ENCODE data around the gene NRXN3.

DNA sequence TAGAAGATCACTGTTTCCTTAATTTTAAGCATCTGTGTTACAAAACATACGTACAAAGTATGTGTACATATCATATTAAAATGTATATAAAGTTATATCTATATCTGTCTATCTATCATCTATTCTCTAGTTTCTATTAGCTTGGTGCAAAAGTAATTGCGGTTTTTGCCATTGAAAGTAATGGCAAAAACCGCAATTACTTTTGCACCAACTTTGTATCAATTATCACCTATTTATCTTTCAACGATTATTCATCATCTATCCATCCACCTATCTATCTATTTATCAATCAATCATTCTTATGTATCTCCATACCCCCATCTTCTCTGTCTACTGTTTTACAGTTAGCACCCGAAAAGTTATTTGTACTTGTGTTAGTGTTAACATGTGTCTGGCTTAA, 447.6 kb downstream of the NRXN3 start:
- TF ChIP-seq, protein P1, sequence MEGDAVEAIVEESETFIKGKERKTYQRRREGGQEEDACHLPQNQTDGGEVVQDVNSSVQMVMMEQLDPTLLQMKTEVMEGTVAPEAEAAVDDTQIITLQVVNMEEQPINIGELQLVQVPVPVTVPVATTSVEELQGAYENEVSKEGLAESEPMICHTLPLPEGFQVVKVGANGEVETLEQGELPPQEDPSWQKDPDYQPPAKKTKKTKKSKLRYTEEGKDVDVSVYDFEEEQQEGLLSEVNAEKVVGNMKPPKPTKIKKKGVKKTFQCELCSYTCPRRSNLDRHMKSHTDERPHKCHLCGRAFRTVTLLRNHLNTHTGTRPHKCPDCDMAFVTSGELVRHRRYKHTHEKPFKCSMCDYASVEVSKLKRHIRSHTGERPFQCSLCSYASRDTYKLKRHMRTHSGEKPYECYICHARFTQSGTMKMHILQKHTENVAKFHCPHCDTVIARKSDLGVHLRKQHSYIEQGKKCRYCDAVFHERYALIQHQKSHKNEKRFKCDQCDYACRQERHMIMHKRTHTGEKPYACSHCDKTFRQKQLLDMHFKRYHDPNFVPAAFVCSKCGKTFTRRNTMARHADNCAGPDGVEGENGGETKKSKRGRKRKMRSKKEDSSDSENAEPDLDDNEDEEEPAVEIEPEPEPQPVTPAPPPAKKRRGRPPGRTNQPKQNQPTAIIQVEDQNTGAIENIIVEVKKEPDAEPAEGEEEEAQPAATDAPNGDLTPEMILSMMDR (IDR thresholded peaks at IDR 0.05; ENCODE audit: insufficient read depth, low read depth, low read length), result no peak
- no peak for TF ChIP-seq EZH2 (IDR thresholded peaks at IDR 0.05; ENCODE audit: insufficient read depth, low read length)

Measured in astrocyte (in vitro differentiated cells and primary cell).